ENCODE measurements around the gene NAPG. TPM values are rescaled to one million over a fixed set of nuclear protein-coding genes. Genes with fewer than 3 reads are reported as not detected.

NAPG gene
- total RNA-seq, 1 donor from 2014 or later: 32.0 TPM

DNA sequence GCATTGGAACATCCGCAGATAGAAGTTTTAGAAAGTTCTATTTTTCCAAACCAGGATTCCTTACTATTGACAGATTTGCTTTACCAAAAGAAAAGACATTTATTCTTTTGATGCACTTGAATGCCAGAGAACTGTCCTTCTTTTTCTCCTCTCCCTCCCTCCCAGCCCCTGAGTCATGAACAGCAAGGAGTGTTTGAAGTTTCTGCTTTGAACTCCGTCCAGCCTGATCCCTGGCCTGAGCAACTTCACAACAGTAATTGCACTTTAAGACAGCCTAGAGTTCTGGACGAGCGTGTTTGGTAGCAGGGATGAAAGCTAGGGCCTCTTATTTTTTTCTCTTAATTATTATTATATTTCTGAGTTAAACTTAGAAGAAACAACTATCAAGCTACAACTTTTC, 37.8 kb upstream of the NAPG start:
- Mint-ChIP-seq H3K4me3 (ENCODE audit: unreplicated experiment) (no peak overlapping the region), H3K27me3 (ENCODE audit: low read depth) (no peaks in the 10 kb centered on the region), H3K36me3 (ENCODE audit: low read depth) (peaks cover 4% of the 10 kb centered on the region), H3K27ac (ENCODE audit: unreplicated experiment) (no peak overlapping the region), H3K4me1 (ENCODE audit: low read depth) (no peaks in the 10 kb centered on the region), H3K9me3 (ENCODE audit: low read depth) (no peaks in the 10 kb centered on the region)
- no peak for TF ChIP-seq CTCF (IDR thresholded peaks at IDR 0.05)
- no peak for DNase-seq (ENCODE audit: low spot score)

GRCh38 chr18:10490401-10491165, 35.2 kb upstream of the NAPG start:
- peak; percentile 9 for TF ChIP-seq CTCF (IDR thresholded peaks at IDR 0.05)
- no peak for DNase-seq (ENCODE audit: low spot score)
- Mint-ChIP-seq H3K27ac (ENCODE audit: unreplicated experiment) (no peak overlapping the region), H3K4me1 (ENCODE audit: low read depth) (no peaks in the 10 kb centered on the region), H3K4me3 (ENCODE audit: unreplicated experiment) (no peak overlapping the region), H3K27me3 (ENCODE audit: low read depth) (no peaks in the 10 kb centered on the region), H3K9me3 (ENCODE audit: low read depth) (no peaks in the 10 kb centered on the region), H3K36me3 (ENCODE audit: low read depth) (peaks cover 4% of the 10 kb centered on the region)

DNA sequence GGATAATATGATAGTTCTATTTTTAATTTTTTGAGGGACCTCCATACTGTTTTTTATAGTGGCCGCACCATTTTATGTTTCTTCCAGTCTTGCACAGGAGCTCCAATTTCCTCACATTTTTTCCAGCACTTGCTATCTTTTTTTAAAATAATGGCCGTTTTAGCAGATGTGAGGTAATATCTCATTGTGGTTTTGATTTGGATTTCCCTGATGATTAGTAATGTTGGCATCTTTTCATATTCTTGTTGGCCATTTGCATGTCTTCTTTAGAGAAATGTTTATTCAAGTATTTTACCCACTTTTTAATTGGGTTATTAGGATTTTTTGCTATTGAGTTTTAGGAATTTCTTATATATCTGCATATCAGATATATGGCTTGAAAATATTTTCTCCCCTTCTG, 29.9 kb upstream of the NAPG start:
- peaks cover 2% of the 10 kb centered on the region for H3K9me3 Mint-ChIP-seq (ENCODE audit: low read depth)
- no peaks in the 10 kb centered on the region for H3K36me3 Mint-ChIP-seq (ENCODE audit: low read depth)
- no peak for TF ChIP-seq CTCF (IDR thresholded peaks at IDR 0.05)
- H3K27ac Mint-ChIP-seq (ENCODE audit: unreplicated experiment): no peak overlapping the region
- no peaks in the 10 kb centered on the region for H3K27me3 Mint-ChIP-seq (ENCODE audit: low read depth)
- H3K4me1 Mint-ChIP-seq (ENCODE audit: low read depth): peaks cover 4% of the 10 kb centered on the region
- DNase-seq (ENCODE audit: low spot score): no peak
- no peak overlapping the region for H3K4me3 Mint-ChIP-seq (ENCODE audit: unreplicated experiment)

DNA sequence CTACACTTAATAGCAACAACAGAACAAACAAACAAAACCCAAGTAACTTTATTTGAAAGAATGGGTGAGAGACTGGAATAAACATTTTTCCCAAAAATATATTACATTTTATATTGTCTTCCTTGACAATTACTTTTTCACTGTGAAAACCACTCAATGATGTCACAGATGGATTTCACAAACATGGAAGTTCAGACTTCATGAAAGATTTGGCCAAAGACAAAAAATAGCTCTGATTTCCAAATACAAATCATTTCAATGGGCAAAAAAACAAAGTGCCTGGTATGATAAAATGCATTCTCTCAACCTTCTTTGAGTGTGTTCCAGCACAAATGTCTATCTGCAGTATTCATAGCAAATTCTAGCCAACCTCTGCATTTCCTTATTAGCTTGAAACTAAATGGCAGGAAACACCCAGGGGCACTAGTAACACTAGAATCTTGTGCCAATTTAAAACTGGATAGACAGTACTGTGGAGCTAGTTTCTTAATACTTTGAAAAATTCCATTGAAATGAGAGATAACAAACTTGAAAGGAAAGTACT, 28.5 kb upstream of the NAPG start:
- no peak overlapping the region for H3K4me3 Mint-ChIP-seq (ENCODE audit: unreplicated experiment)
- H3K36me3 Mint-ChIP-seq (ENCODE audit: low read depth): no peaks in the 10 kb centered on the region
- H3K4me1 Mint-ChIP-seq (ENCODE audit: low read depth): peaks cover 4% of the 10 kb centered on the region
- peaks cover 2% of the 10 kb centered on the region for H3K9me3 Mint-ChIP-seq (ENCODE audit: low read depth)
- TF ChIP-seq CTCF (IDR thresholded peaks at IDR 0.05): no peak
- no peaks in the 10 kb centered on the region for H3K27me3 Mint-ChIP-seq (ENCODE audit: low read depth)
- DNase-seq (ENCODE audit: low spot score): no peak
- no peak overlapping the region for H3K27ac Mint-ChIP-seq (ENCODE audit: unreplicated experiment)

DNA sequence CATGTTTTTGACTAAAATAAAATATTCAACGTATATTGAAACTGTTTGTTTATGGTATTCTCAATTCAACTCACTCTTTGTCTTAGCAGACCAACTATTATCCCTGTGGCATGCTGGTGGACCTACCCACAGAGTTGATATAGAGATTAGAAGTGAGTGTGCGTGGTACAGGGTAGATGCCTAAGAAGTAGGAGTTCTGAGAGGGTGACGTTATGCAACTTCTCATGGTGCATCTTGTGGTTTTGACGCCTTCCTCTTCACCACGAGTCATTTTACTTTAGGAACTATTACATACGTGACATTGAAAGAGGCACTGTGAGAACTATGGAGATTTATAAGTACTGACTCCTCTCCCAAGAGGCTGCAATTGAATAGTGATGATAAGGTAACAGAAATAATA, 26.6 kb upstream of the NAPG start:
- Mint-ChIP-seq H3K4me1 (ENCODE audit: low read depth) (peaks cover 4% of the 10 kb centered on the region), H3K4me3 (ENCODE audit: unreplicated experiment) (no peak overlapping the region), H3K27me3 (ENCODE audit: low read depth) (peaks cover 3% of the 10 kb centered on the region), H3K9me3 (ENCODE audit: low read depth) (peaks cover 6% of the 10 kb centered on the region), H3K27ac (ENCODE audit: unreplicated experiment) (no peak overlapping the region), H3K36me3 (ENCODE audit: low read depth) (no peaks in the 10 kb centered on the region)
- no peak for TF ChIP-seq CTCF (IDR thresholded peaks at IDR 0.05)
- DNase-seq (ENCODE audit: low spot score): no peak
